OCI-LY3 (cell line): ENCODE results near the gene TTC23.

Experiments
- EZH2phosphoT487 ChIP-seq: fragments of 200-600 bp; shearing (Covaris generic); IDR thresholded peaks from 2 replicates; pipeline ENCODE4 v1.6.1; 2018; ENCODE audit warnings: antibody characterized with exemption, mixed run types, low read depth
- TF ChIP-seq, protein P1 (sequence below): fragments of 200-600, 300-600 bp; sonication (generic); IDR thresholded peaks from 2 replicates; pipeline ENCODE4 v1.5.1; 2014; ENCODE audit warnings: antibody characterized with exemption, low read length, low read depth

DNA sequence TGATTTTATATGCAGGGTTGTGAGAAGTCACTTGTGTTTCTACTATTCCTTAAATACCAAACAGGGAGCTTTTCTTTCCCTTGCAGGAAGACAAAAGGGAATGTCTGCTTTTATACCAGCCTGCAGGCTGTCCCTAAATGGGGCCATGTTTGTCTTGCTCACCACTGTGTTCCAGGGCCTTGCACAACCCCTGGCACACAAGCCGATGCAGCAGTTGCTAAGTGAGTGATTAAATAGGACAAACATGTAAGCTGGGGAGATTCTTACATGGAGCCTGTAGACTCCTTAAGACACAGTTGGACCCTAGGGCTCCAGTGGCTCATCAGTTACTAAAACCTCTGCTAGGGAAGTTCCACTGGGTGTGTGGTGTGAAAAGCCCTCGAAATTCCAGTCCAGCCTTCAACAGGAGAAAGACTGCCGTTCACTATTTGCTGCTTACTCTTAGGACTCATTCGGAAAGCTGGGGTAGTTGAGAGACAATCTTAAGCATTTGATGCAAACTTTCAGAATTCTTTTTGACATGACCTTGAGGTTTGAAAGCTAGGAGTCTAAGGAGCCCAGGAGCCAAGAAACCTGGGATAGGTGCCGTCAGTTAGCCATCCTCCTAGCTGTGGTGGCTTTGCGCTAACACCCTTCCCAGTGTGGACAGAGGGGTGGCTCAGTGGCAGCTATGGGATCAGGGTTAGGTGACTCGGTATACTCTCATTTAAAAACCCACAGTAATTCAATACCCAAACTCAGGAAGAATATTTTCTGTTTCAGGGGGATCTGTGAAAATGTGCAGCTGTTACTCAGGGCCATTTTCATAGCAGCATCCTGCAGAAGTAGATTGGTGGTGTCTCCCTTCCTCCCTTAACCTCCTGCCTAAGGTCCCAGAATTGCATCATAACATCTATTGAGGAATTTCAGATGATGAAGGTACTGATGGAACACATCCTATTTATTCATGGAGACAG lies 105.4 kb downstream of the TTC23 start:
- TF ChIP-seq, protein P1, sequence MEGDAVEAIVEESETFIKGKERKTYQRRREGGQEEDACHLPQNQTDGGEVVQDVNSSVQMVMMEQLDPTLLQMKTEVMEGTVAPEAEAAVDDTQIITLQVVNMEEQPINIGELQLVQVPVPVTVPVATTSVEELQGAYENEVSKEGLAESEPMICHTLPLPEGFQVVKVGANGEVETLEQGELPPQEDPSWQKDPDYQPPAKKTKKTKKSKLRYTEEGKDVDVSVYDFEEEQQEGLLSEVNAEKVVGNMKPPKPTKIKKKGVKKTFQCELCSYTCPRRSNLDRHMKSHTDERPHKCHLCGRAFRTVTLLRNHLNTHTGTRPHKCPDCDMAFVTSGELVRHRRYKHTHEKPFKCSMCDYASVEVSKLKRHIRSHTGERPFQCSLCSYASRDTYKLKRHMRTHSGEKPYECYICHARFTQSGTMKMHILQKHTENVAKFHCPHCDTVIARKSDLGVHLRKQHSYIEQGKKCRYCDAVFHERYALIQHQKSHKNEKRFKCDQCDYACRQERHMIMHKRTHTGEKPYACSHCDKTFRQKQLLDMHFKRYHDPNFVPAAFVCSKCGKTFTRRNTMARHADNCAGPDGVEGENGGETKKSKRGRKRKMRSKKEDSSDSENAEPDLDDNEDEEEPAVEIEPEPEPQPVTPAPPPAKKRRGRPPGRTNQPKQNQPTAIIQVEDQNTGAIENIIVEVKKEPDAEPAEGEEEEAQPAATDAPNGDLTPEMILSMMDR: no peak
- no peak for TF ChIP-seq EZH2phosphoT487
